ENCODE results near the gene INPP5E.

GRCh38 chr9:136434580-136435169, 5.0 kb downstream of the INPP5E start:
- TF ChIP-seq PHF8 (IDR thresholded peaks at IDR 0.05; ENCODE audit: borderline replicate concordance, low read depth) (no peak), EP300 (IDR thresholded peaks at IDR 0.05) (no peak), CTCF (IDR thresholded peaks at IDR 0.05) (no peak), RARB (CRISPR knock-in tag; IDR thresholded peaks at IDR 0.05) (no peak), PBX3 (IDR thresholded peaks at IDR 0.05) (no peak), CEBPB (IDR thresholded peaks at IDR 0.05) (no peak), RCOR1 (IDR thresholded peaks at IDR 0.05; ENCODE audit: low read depth, low read length) (no peak), MYC (IDR thresholded peaks at IDR 0.05; ENCODE audit: borderline replicate concordance, low read length) (no peak), POLR2A (IDR thresholded peaks at IDR 0.05; ENCODE audit: low read length) (no peak), CBX2 (IDR thresholded peaks at IDR 0.05; ENCODE audit: borderline replicate concordance, low read depth) (no peak), HOXB13 (CRISPR knock-in tag; IDR thresholded peaks at IDR 0.05; ENCODE audit: low read depth) (no peak), CHD4 (IDR thresholded peaks at IDR 0.05; ENCODE audit: borderline replicate concordance) (no peak), MAX (IDR thresholded peaks at IDR 0.05) (no peak), ZNF302 (CRISPR knock-in tag; IDR thresholded peaks at IDR 0.05) (no peak)
